HG02970 (cell line): ENCODE results near the gene ARMC12.

Experiments
- ATAC-seq: cut with Tn5 transposase; IDR thresholded peaks from one replicate; pipeline ENCODE4 v1.9.1; 2021; ENCODE audit warnings: mild to moderate bottlenecking, moderate library complexity, moderate number of reproducible peaks; ENCODE audit not compliant: unreplicated experiment, low FRiP score

The ARMC12 gene

DNA sequence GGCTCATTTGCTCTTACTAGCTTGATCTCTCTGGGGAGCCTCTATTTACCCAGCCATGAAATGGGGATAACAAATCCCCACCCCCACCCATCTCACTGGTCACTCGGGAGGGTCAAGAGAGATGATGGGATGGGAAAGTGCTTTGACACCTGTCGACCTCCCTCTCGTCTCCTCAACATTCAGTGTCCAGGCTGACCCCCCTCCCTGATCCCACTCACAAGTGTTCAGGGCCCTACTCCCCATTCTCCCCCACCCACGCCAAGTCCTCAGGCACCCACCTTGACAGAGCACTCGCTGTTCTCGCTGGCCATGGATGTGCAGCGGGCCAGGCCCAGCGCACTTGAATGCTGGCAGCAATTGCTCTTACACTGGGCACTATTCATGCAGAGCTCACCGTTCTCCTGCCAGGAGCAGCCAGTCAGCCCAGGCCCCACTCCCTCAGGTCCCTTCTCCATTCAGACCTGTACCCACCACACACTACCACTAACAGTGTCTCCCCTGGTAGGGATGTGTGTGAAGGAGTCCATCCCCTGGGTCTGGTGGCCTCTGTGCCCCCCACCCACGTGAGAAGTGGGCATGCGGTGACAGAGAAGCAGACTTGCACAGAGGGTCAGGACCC lies 58.7 kb downstream of the ARMC12 start:
- no peak for ATAC-seq

DNA sequence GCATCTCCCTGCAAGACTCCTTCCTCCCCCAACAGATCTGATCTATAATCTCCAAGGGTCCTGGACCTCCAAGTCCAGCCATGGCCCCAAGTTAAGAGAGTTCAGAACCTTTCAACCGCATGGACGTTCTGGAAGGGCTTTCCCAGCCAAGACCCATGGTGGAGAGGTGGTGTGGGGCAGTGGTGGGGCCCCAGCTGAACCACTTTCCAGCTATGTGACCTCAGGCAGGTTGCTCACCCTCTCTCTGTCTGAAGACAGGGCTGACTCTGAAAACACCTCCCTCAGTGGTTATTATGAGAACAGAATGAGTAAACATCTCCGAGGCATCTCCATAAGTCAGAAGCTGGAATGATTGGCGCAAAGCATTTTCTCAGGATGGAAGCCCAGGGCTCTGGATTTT lies 59.4 kb downstream of the ARMC12 start:
- ATAC-seq: no peak

DNA sequence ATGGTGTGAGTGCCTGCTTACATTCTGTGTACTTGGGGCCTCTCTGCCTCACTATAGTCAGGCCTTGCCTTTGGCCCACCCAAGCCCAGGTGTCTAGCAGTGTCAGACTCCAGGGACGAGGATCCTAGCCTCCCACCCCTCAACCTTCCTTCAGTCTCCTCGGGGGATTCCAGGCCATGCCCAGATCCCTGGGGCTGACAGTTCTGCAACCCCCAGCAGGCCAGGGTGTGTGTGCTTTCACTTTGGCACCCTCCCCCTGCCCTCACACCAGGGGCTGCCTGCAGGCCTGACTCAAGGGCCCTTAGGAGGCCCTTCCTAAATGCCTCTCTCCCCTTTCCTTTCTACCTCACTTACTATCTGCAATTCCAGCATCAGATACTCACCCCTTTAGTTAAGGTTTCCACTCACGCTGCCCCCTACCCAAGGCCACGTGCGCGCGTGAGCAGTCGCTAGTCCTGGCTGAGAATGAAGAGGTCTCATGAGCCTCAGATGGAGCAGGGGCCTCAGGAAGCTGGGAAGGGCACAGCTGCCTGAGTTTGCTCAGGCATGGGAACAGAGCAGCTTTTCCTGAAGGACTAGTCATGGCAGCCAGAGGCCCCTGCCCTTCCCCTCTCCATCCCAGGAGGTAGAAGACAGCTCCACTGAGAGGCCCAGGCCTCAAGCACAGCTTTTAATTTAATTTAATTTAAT lies 61.1 kb downstream of the ARMC12 start:
- no peak for ATAC-seq
